Adipose tissue (tissue), 3 donors: ENCODE data around the gene CTSC. TPM values are rescaled to one million over a fixed set of nuclear protein-coding genes. Genes with fewer than 3 reads are reported as not detected.
"Not testable (repeated sequence)": the region's sequence is repeated elsewhere in the genome, so short reads cannot be mapped to it uniquely, and the experiment has no call there.

Experiments used
- H3K27ac ChIP-seq: one replicate; pipeline ENCODE4 v1.5.1; 2013; ENCODE audit warnings: low read depth, low read length
- WGBS, 3 donors: extraction: QIAGEN DNeasy Blood & Tissue Kit; methylation state at CpG; one replicate each; pipeline ENCODE4 v1.1.7; 2013; 5-methylcytosine and 5-hydroxymethylcytosine counted together
- polyA plus RNA-seq, 3 donors: library from polyadenylated mRNA; stranded (reverse); fragments of 200-250 nt; gene quantifications; one replicate each; pipeline ENCODE4 v1.2.3, GENCODE V29; 2013
- donor health status: healthy with polysubstance abuse.
- donor health status: Bipolar disorder and iron deficiency.
- donor health status: healthy.

Gene CTSC
- polyA plus RNA-seq, 3 donors = 26.1 to 146 (median 51.5) TPM

DNA sequence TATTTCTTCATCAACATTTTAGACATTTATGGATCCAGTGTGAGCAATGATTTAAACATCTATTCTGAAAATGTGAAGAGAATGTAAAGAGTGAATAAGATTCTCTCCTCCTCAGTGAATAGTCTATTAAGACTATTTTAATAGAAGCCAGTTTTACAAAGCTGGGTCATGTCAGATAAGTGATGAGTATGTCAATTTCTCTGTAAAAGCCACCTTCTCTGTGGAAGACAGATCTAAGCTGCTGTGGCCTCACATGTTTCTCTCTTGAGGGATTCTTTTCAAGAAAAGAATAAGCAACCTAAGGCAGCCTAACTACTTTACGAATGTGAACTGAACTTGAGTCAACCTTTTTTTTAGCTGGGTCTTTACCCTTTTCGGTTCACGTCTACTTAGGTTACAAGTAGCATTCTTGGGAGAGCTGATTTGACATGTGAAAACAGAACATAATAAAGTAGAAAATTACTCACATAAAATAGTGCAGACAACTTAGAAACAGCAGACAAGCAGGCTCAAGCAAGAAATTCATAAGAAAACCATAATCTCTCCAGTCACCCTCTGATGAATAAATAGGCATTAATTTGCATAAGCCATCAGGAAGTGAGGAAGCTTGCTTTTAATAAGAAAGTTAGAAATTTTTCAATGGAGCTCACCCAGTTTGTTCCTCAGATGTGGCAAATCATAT lies 9.9 kb downstream of the CTSC start:
- WGBS, 3 donors = 76 to 86% (median 83%) methylated on average over 3 of the region's 3 CpGs
- H3K27ac ChIP-seq = no peak overlapping the region

- no peak overlapping the region for H3K27ac ChIP-seq
- 84 to 94% (median 92%) methylated on average over 2 of the region's 2 CpGs for WGBS, 3 donors
Measured at GRCh38 chr11:88327061-88327460, 10.5 kb downstream of the CTSC start.

GRCh38 chr11:88326099-88326498 lies 11.4 kb downstream of the CTSC start:
- H3K27ac ChIP-seq = no peak overlapping the region
- 81 to 90% (median 85%) methylated on average over 3 of the region's 3 CpGs for WGBS, 3 donors

- no peak overlapping the region for H3K27ac ChIP-seq
- WGBS, 3 donors = 80 to 85% (median 83%) methylated on average over 4 of the region's 4 CpGs
Measured at GRCh38 chr11:88324562-88325345, 12.8 kb downstream of the CTSC start.

GRCh38 chr11:88322881-88323280 lies 14.7 kb downstream of the CTSC start:
- H3K27ac ChIP-seq = not testable (repeated sequence)
- 81 to 89% (median 87%) methylated on average over 8 of the region's 8 CpGs for WGBS, 3 donors

- H3K27ac ChIP-seq = not testable (repeated sequence)
Measured at GRCh38 chr11:88321412-88321811, 16.1 kb downstream of the CTSC start.

- 52 to 75% (median 67%) methylated on average over 2 of the region's 2 CpGs for WGBS, 3 donors
- no peak overlapping the region for H3K27ac ChIP-seq
Measured at GRCh38 chr11:88320149-88320559, 17.4 kb downstream of the CTSC start.

DNA sequence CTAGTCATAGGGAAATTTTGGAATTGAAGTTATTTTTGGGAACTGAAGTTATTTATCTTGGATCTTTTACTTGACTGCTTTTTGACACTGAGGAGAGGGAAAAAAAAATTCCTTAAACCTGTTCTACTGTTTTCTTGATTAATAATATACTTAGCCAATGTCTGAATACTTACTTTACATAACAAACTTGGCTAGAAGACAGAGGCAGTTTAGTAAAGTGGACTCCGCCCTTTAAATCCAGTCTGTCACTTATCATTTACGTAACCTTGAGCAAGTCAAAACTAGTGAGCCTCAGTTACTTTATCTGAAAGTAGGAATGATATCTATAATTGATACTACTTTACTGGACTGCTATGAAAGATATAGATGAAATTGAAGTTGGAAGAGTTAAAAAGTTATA lies 19.5 kb downstream of the CTSC start:
- no peak overlapping the region for H3K27ac ChIP-seq
- WGBS, 3 donors = 27 to 85% (median 78%) methylated on average over 2 of the region's 2 CpGs

DNA sequence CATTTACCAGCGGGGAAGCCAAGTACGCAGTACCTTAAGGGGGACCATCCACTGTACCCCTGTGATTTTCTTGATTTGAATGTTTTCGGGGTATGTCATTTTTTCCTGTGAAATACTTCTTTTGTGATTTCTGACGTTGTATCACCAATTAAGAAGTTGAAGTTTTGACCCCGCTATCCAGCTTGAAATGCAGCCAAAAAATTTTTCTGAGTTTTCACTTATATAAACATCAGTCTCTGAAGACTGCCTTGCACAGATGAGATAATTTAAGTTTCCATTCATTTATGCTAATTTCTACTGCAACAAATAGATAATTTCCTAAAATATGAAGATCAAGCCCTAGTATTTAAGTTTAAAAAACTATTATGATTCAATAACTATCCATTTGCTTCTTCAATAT lies 20.0 kb downstream of the CTSC start:
- WGBS, 3 donors = 75 to 85% (median 80%) methylated on average over 5 of the region's 5 CpGs
- H3K27ac ChIP-seq = no peak overlapping the region

- H3K27ac ChIP-seq = no peak overlapping the region
- WGBS, 3 donors = 73 to 90% (median 83%) methylated on average over 5 of the region's 5 CpGs
Measured at GRCh38 chr11:88315981-88316441, 21.5 kb downstream of the CTSC start.

GRCh38 chr11:88315015-88315414 lies 22.5 kb downstream of the CTSC start:
- WGBS, 3 donors = 92 to 96% (median 95%) methylated on average over 2 of the region's 2 CpGs
- no peak overlapping the region for H3K27ac ChIP-seq

DNA sequence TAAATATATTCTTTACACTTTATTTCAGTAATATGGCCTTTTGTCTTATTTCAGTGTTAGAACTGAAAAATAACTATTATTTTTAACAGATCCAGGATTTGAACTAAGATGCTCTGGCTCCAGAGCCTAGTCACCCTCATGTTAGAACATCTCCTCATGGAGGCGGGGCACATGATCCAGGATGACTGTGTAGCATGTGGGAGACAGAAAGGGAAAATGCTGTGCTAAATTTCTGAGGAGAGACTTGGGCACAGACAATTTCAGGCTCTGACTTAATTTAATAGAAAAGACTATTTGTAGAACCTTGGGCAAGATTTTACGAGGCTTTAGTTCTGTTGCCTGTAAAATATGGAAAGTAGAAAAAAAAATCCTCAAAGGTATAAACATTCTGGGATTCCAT lies 24.1 kb downstream of the CTSC start:
- WGBS, 3 donors = 92 to 94% (median 94%) methylated on average over 2 of the region's 2 CpGs
- H3K27ac ChIP-seq = no peak overlapping the region

- no peak overlapping the region for H3K27ac ChIP-seq
Measured at GRCh38 chr11:88312628-88313027, 24.9 kb downstream of the CTSC start.

DNA sequence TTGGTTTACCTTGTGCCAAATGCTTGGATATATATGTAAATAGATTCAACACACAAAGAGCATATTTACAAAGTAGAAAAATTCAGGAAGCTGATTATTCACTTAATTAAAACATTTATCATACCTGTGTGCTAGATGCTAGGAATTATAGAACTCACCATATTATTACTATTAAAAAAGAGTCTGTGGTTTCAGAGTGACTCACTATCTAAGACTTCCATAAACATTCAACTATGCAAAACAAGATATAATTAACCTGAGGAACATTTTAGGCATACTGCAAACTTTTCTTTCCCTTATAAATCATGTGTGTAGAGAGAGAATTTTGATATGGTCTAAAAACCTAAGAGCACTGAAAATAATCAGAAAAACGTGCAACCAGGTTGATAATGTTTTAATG lies 27.3 kb downstream of the CTSC start:
- WGBS, 3 donors = 53 to 76% (median 74%) methylated on average over 1 of the region's 1 CpG
- H3K27ac ChIP-seq = no peak overlapping the region

More at GRCh38 chr11:88312628-88313027, 24.9 kb downstream of the CTSC start:
- 0 to 65% (median 6%) methylated on average over 1 of the region's 1 CpG for WGBS, 3 donors

- H3K27ac ChIP-seq = no peak overlapping the region
- 78 to 88% (median 84%) methylated on average over 2 of the region's 2 CpGs for WGBS, 3 donors
Measured at GRCh38 chr11:88308576-88308975, 29.0 kb downstream of the CTSC start.

DNA sequence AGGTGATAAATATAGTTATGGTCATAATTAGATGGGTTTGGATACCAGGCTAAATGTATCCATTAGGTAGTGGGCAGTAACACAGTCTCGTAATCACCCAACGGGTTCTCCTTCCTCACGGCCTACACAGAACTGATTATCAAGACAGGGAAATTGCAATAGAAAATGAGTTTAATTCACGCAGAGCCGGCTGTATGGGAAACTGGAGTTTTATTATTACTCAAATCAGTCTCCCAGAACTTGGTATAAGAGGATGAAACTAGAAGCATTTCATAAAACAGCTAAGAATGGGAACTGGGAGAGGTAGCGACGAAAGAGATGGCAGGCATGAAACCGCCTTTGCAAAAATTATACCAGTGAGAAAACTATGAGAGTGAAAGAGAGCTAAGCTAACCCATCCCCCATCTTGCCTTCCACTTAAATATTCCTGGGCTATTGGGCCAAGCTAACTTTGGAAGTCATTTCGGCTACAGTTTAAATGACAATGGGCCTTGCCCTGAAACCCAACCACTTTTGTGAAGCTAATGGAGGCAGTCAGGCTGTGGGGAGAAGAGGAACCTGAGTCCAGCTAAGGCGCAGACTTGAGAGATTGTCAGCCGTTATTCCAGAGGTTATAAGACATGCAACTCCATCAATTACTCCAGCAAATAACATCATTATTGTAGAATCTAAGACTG lies 29.6 kb downstream of the CTSC start:
- WGBS, 3 donors = 95 to 97% (median 96%) methylated on average over 11 of the region's 11 CpGs
- no peak overlapping the region for H3K27ac ChIP-seq

- 81 to 95% (median 87%) methylated on average over 2 of the region's 2 CpGs for WGBS, 3 donors
- H3K27ac ChIP-seq = no peak overlapping the region
Measured at GRCh38 chr11:88306785-88307184, 30.8 kb downstream of the CTSC start.

DNA sequence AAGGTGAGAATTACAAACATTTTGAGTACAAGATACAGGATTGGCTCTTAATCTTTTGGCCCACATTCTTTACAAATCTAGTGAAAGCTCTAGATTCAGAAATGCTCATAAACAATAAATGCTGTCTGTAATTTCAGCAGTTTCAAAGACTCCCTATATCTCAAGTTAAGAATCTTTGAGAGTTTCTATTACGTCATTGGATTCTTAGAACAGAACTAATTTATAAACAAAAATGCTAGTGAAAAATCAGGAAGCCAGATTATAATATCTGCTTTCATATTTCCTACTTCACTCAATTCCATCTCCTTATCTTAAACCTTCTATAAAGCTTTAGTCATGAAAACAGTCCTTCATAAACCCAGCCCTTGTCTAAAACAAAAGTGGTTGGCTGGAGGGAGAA lies 32.1 kb downstream of the CTSC start:
- H3K27ac ChIP-seq = no peak overlapping the region
- WGBS, 3 donors = 90 to 98% (median 94%) methylated on average over 1 of the region's 1 CpG

DNA sequence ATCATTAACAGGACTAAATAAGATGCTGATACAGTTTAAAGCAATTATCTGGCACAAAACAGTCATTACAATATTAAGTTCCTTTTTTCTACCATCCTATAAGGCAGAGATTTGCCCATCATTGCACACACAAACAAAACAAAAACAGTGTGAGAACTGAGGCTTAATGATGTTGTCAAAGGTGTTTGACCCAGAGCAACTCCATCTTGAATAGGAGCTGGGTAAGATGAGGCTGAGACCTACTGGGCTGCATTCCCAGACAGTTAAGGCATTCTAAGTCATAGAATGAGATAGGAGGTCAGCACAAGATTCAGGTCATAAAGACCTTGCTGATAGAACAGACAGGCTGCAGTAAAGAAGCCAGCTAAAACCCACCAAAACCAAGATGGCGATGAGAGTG lies 33.2 kb downstream of the CTSC start:
- 96 to 100% (median 98%) methylated on average over 1 of the region's 1 CpG for WGBS, 3 donors
- H3K27ac ChIP-seq = no peak overlapping the region
